PFSK-1 (cell line): ENCODE measurements around the gene TRAIP.

ENCODE experiments used
- FOXP2 ChIP-seq: optimal IDR thresholded peaks from 2 replicates; pipeline ENCODE3; 2011; ENCODE audit warnings: borderline replicate concordance, control low read depth, inconsistent platforms; ENCODE audit not compliant: insufficient read depth; ENCODE audit errors: extremely low read length, extremely low read depth
- POLR2AphosphoS5 ChIP-seq: IDR thresholded peaks from 2 replicates; pipeline ENCODE4 v1.6.1; 2012; ENCODE audit warnings: low read depth, mild to moderate bottlenecking, control low read depth, low read length, moderate library complexity
- SIN3A ChIP-seq: IDR thresholded peaks from 2 replicates; pipeline ENCODE4 v1.6.1; 2012; ENCODE audit warnings: mild to moderate bottlenecking, low read length, moderate library complexity, borderline replicate concordance; ENCODE audit not compliant: insufficient read depth
- TAF1 ChIP-seq: IDR thresholded peaks from 2 replicates; pipeline ENCODE4 v1.6.1; 2012; ENCODE audit warnings: low read length, control low read depth, borderline replicate concordance; ENCODE audit not compliant: insufficient read depth
- TF ChIP-seq, protein P1 (sequence below), 2 experiments: IDR thresholded peaks; 2 replicates each; pipeline versions ENCODE4 v1.6.1 to v1.8.0; 2011 to 2012; ENCODE audit warnings: low read depth in 2 of 2, low read length in 2 of 2, control low read depth in 1 of 2, inconsistent platforms in 1 of 2, mild to moderate bottlenecking in 1 of 2, moderate library complexity in 1 of 2; ENCODE audit not compliant: insufficient read depth in 1 of 2

The TRAIP gene

GRCh38 chr3:49882166-49882565, 25.8 kb upstream of the TRAIP start:
- no peak for TF ChIP-seq SIN3A
- TF ChIP-seq TAF1 = no peak
- no peak for TF ChIP-seq FOXP2
- TF ChIP-seq POLR2AphosphoS5 = no peak
- TF ChIP-seq, protein P1, sequence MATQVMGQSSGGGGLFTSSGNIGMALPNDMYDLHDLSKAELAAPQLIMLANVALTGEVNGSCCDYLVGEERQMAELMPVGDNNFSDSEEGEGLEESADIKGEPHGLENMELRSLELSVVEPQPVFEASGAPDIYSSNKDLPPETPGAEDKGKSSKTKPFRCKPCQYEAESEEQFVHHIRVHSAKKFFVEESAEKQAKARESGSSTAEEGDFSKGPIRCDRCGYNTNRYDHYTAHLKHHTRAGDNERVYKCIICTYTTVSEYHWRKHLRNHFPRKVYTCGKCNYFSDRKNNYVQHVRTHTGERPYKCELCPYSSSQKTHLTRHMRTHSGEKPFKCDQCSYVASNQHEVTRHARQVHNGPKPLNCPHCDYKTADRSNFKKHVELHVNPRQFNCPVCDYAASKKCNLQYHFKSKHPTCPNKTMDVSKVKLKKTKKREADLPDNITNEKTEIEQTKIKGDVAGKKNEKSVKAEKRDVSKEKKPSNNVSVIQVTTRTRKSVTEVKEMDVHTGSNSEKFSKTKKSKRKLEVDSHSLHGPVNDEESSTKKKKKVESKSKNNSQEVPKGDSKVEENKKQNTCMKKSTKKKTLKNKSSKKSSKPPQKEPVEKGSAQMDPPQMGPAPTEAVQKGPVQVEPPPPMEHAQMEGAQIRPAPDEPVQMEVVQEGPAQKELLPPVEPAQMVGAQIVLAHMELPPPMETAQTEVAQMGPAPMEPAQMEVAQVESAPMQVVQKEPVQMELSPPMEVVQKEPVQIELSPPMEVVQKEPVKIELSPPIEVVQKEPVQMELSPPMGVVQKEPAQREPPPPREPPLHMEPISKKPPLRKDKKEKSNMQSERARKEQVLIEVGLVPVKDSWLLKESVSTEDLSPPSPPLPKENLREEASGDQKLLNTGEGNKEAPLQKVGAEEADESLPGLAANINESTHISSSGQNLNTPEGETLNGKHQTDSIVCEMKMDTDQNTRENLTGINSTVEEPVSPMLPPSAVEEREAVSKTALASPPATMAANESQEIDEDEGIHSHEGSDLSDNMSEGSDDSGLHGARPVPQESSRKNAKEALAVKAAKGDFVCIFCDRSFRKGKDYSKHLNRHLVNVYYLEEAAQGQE (IDR thresholded peaks at IDR 0.05; ENCODE audit: insufficient read depth in 1 of 2, low read depth in 2 of 2, low read length in 2 of 2) = no peak

GRCh38 chr3:49880581-49881315, 24.4 kb upstream of the TRAIP start:
- TF ChIP-seq TAF1 (no peak), SIN3A (no peak), POLR2AphosphoS5 (no peak), FOXP2 (no peak)
- TF ChIP-seq, protein P1 (IDR thresholded peaks at IDR 0.05; ENCODE audit: insufficient read depth in 1 of 2, low read depth in 2 of 2, low read length in 2 of 2) = no peak

GRCh38 chr3:49879721-49880120, 23.4 kb upstream of the TRAIP start:
- TF ChIP-seq, protein P1 (IDR thresholded peaks at IDR 0.05; ENCODE audit: insufficient read depth in 1 of 2, low read depth in 2 of 2, low read length in 2 of 2) = no peak
- TF ChIP-seq FOXP2 = no peak
- TF ChIP-seq POLR2AphosphoS5 = no peak
- no peak for TF ChIP-seq TAF1
- TF ChIP-seq SIN3A = no peak

- TF ChIP-seq TAF1 = no peak
- TF ChIP-seq POLR2AphosphoS5 = no peak
- TF ChIP-seq FOXP2 = no peak
- TF ChIP-seq, protein P1 (IDR thresholded peaks at IDR 0.05; ENCODE audit: insufficient read depth in 1 of 2, low read depth in 2 of 2, low read length in 2 of 2) = no peak
- no peak for TF ChIP-seq SIN3A
These were observed 22.3 kb upstream of the TRAIP start for GRCh38 chr3:49878686-49879085.

DNA sequence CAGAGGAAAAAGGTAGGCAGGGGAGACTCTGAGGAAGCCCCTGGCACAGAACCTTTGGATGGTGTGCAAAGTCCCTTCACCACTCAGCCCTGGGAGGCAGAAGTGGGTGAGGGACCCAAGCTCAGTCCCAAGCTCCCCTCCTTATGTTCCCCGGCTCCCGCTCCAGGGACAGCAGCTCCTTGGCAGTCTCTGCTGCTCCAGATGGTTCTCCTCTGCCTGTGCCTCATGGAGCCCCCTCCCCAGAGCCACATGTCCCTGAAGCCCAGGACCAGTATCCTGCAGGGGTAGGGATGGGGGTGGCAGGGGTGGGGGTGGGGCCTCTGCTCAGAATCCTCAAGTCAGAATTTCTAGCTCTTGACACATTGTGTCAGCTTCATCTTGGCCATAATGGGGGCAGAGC, 21.4 kb upstream of the TRAIP start:
- no peak for TF ChIP-seq TAF1
